Ovary (tissue), 3 donors: ENCODE measurements around the gene SPATA6L.

Experiments
- POLR2A ChIP-seq: fragments of 450-650 bp; IDR thresholded peaks from one replicate; pipeline ENCODE4 v1.6.1; 2017; ENCODE audit warnings: antibody characterized with exemption, mild to moderate bottlenecking, moderate library complexity
- TF ChIP-seq, protein P1 (sequence below), 3 donors: fragments of 450-650 bp in 2 of 3; fragments of 200-600 bp in 1 of 3; IDR thresholded peaks; one replicate each; pipeline versions ENCODE4 v1.5.1 to v1.8.0; 2016 to 2022; ENCODE audit warnings: antibody characterized with exemption in 3 of 3, mild to moderate bottlenecking in 1 of 3
- donor health status: DM: no; HTN: no; CAD: no.

DNA sequence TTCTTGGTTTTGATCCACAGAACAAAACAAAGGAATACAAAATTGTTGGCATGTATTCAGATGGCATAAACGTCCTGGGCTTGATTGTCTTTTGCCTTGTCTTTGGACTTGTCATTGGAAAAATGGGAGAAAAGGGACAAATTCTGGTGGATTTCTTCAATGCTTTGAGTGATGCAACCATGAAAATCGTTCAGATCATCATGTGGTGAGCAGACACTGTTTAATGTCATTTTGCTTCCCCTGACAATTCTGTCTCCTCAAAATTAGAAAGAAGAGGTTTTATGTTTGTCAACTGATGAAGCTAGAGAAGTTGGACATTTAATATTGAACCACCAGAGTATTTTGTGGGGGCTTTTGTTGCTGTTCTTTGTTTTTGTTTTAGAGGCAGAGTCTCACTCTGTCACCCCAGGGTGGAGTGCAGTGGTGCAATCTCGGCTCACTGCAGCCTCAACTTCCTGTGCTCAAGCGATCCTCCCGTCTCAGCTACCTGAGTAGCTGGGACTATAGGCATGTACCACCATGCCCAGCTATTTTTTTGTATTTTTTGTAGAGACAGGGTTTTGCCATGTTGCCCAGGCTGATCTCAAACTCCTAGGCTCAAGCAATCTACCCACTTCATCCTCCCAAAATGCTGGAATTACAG, 94.0 kb downstream of the SPATA6L start:
- TF ChIP-seq, protein P1, sequence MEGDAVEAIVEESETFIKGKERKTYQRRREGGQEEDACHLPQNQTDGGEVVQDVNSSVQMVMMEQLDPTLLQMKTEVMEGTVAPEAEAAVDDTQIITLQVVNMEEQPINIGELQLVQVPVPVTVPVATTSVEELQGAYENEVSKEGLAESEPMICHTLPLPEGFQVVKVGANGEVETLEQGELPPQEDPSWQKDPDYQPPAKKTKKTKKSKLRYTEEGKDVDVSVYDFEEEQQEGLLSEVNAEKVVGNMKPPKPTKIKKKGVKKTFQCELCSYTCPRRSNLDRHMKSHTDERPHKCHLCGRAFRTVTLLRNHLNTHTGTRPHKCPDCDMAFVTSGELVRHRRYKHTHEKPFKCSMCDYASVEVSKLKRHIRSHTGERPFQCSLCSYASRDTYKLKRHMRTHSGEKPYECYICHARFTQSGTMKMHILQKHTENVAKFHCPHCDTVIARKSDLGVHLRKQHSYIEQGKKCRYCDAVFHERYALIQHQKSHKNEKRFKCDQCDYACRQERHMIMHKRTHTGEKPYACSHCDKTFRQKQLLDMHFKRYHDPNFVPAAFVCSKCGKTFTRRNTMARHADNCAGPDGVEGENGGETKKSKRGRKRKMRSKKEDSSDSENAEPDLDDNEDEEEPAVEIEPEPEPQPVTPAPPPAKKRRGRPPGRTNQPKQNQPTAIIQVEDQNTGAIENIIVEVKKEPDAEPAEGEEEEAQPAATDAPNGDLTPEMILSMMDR (IDR thresholded peaks at IDR 0.05): no peak
- no peak for TF ChIP-seq POLR2A
